Vein endothelial cell (primary cell): ENCODE data around the gene SH2D1B. TPM values are rescaled to one million over a fixed set of nuclear protein-coding genes. Genes with fewer than 3 reads are reported as not detected.

Experiments
- total RNA-seq: library from RNA; depleted of rRNA; stranded (reverse); fragments of >200 nt; gene quantifications from 2 replicates; pipeline ENCODE4 v1.2.3, GENCODE V29; 2012

Gene SH2D1B, protein sequence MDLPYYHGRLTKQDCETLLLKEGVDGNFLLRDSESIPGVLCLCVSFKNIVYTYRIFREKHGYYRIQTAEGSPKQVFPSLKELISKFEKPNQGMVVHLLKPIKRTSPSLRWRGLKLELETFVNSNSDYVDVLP
- total RNA-seq = not detected in 2 replicates

DNA sequence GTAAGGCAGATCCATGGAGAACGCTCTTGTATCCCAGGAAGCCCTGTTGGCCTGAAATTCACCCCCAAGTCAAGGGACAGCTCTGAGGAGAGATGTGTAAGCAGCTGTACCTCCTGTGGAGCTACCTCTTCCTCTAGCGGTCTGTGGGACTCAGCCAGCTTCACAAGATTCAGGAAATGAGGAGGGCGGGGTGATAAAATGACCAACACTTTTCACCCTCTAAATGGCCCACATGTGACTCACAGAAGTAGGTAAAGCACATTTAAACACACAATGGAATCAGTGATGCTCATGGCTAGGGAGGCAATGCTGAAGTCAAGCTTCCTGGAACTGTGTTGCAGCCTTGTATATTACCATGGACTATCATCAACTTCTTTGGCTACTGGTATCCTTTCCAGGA lies at the start of gene SH2D1B:
TSS of gene SH2D1B (minus strand) at position 135 of the 400 bp plus-strand sequence. CDS start at position 15, 120 bp downstream.

DNA sequence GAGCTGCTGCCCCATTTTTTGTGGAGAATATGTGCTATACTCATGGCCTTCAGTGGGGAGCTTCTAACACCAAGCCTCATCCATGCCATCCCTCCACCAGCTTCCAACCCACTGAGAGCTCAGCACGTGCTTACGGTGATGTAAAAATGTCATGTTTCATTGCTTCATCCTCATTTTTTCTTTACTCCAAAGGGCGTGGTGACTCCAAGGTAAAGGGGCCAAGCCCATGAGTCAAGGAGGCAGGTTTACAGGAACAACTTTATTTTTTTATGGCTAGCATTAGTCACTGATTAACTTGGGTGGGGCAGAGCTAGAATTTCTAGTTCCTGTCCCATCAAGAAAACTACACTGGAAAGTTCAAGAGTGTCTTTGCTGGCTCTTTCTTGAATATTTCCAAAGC lies 30.6 kb downstream of the SH2D1B start, which contains the start of gene C1orf226:
TSS of gene C1orf226 (plus strand) at position 346 of the 400 bp plus-strand sequence. CDS start 174 bp downstream, outside the sequence.

DNA sequence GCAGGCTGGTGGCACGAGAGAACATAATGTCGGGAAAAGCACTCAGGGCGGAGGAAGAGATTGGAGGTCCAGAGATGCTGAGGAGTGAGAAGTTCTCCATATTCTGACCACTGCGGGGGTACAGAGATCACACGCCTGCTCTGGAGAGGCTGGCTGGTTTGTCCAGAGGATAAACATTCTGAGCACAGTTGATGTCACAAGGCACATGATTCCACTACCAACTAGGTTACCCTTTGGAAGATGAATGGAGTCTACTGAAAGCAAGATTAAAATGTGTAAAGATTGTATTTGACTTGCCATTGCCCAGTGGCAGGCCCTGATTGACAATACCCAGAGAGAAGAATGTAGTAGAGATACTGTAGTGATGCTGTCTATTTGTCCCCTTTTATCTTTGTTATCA lies 35.2 kb downstream of the SH2D1B start, which contains the start of gene SPATA46:
TSS of gene SPATA46 (minus strand) at position 164 of the 400 bp plus-strand sequence. CDS start at position 100, 64 bp downstream.

Other genes starting within 250 kb of the SH2D1B start
- gene SPATA46, start 35.3 kb downstream of the SH2D1B start, total RNA-seq = not detected in 2 replicates
- 1.3 and 2.3 TPM in 2 replicates for gene C1orf226, start 30.4 kb downstream of the SH2D1B start, total RNA-seq
- gene UHMK1, start 85.7 kb upstream of the SH2D1B start, total RNA-seq = 65.3 and 81.3 TPM in 2 replicates
- 112 and 130 TPM in 2 replicates for gene UAP1, start 149.6 kb upstream of the SH2D1B start, total RNA-seq
- gene DDR2, start 220.3 kb upstream of the SH2D1B start, total RNA-seq = 15.2 and 16.7 TPM in 2 replicates